RPMI8226 (cell line): ENCODE measurements around the gene CEACAM20.
"Not testable (repeated sequence)": the region's sequence is repeated elsewhere in the genome, so short reads cannot be mapped to it uniquely, and the experiment has no call there.

ENCODE experiments used
- DNase-seq: peaks from one replicate; pipeline ENCODE4 v3.0.0-alpha.2; 2015

The CEACAM20 gene

GRCh38 chr19:44544031-44544430 is 14.6 kb upstream of the CEACAM20 start:
- no peak for DNase-seq

GRCh38 chr19:44542671-44543070 is 13.2 kb upstream of the CEACAM20 start:
- no peak for DNase-seq

GRCh38 chr19:44540736-44541135 is 11.3 kb upstream of the CEACAM20 start:
- no peak for DNase-seq

GRCh38 chr19:44539991-44540390 is 10.5 kb upstream of the CEACAM20 start:
- DNase-seq, result no peak

- no peak for DNase-seq
Observed at GRCh38 chr19:44539236-44539826, 9.9 kb upstream of the CEACAM20 start.

GRCh38 chr19:44535361-44535760 is 5.9 kb upstream of the CEACAM20 start:
- not testable (repeated sequence) for DNase-seq

- no peak for DNase-seq
Observed at GRCh38 chr19:44532819-44533218, 3.3 kb upstream of the CEACAM20 start.

GRCh38 chr19:44530777-44531176 is 1.3 kb upstream of the CEACAM20 start:
- peak; percentile 17 for DNase-seq

GRCh38 chr19:44527554-44527953 is 1.9 kb downstream of the CEACAM20 start:
- DNase-seq, result no peak

- DNase-seq, result no peak
Observed at GRCh38 chr19:44525721-44526430, 3.6 kb downstream of the CEACAM20 start.

GRCh38 chr19:44521370-44521769 is 8.1 kb downstream of the CEACAM20 start:
- DNase-seq, result no peak

- DNase-seq, result no peak
Observed at GRCh38 chr19:44517146-44517545, 12.3 kb downstream of the CEACAM20 start.

- no peak for DNase-seq
Observed at GRCh38 chr19:44515907-44516306, 13.6 kb downstream of the CEACAM20 start.

GRCh38 chr19:44515031-44515430 is 14.4 kb downstream of the CEACAM20 start:
- no peak for DNase-seq

- DNase-seq, result peak; percentile 49
Observed at GRCh38 chr19:44512326-44513298, 16.9 kb downstream of the CEACAM20 start.

GRCh38 chr19:44509478-44509877 is 20.0 kb downstream of the CEACAM20 start:
- DNase-seq, result no peak

GRCh38 chr19:44499962-44500949 is 29.2 kb downstream of the CEACAM20 start, which contains the start of gene ZNF180:
Gene ZNF180, minus strand, starts transcription at chr19:44500522. Its CDS starts 3,188 bp downstream, at chr19:44497334.
- DNase-seq, result peak; percentile 95

- DNase-seq, result peak; percentile 35
Observed at GRCh38 chr19:44499559-44499958, 29.9 kb downstream of the CEACAM20 start.

- no peak for DNase-seq
Observed at GRCh38 chr19:44498988-44499387, 30.5 kb downstream of the CEACAM20 start.

- DNase-seq, result no peak
Observed at GRCh38 chr19:44496711-44497110, 32.8 kb downstream of the CEACAM20 start.

GRCh38 chr19:44476559-44477408 is 52.7 kb downstream of the CEACAM20 start:
- DNase-seq, result no peak
